GM15510 (cell line): ENCODE data around the gene SHC3.

Experiments
- POLR2A ChIP-seq: IDR thresholded peaks from 3 replicates; pipeline ENCODE4 v1.6.1; 2011; ENCODE audit warnings: borderline replicate concordance; ENCODE audit not compliant: insufficient read length; ENCODE audit errors: extremely low read depth

Gene SHC3

GRCh38 chr9:89044881-89045280, 133.7 kb downstream of the SHC3 start:
- no peak for TF ChIP-seq POLR2A

DNA sequence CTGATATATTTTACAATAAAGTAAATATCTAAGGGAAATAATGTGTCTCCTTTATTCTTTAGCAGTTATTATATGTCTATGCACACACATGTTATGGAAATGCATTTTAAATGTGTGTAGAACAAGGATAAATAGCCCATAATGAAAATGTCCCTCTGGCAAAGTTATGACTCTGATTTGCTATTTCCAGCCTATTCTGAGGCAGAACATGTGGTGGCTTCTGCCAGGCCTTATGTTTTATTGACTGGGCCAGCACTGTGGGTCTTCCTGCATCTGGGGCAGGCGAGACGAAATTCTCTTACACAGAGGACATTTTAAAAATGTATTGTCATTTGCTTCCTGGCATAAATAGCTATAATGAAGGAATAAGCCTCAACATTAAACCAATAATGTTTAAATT, 134.5 kb downstream of the SHC3 start:
- TF ChIP-seq POLR2A, result no peak

- no peak for TF ChIP-seq POLR2A
Observed at GRCh38 chr9:89042984-89043383, 135.6 kb downstream of the SHC3 start.

DNA sequence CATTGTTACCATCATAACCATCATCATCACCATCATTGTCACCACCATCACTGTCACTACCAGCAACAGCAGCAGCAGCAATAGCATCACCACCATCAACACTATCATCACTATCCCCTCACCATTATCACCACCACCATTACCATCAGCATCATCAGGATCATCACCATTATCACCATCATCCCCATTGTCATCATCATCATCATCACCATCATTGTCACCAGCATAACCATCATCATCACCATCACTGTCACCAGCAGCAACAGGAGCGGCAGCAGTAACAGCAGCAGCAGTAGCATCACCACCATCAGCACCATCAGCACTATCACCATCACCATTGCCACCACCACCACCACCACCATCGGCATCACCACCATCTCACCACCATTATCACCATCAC, 139.0 kb downstream of the SHC3 start:
- TF ChIP-seq POLR2A, result no peak

- no peak for TF ChIP-seq POLR2A
Observed at GRCh38 chr9:89039104-89039465, 139.5 kb downstream of the SHC3 start.

- TF ChIP-seq POLR2A, result no peak
Observed at GRCh38 chr9:89038382-89039103, 140.1 kb downstream of the SHC3 start.

DNA sequence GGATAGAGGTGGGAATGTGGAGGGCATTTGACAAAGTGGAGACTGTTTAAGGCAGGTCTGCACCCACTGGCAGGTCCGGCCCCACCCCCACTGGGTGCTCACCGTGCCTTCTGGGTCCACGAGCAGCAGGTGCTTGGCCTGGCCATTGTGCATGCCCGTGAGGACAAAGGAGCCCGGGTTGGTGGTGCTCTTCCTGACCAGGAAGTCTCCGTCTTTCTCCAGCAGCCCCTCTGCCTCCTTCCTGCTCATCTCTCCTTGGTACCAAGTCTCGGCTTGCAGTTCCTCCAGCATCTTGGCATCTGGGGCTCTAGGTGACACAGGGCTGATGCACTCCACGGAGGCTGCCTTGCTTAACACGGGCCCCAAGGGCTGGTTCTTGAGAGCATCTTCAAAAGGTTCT, 140.7 kb downstream of the SHC3 start:
- no peak for TF ChIP-seq POLR2A

DNA sequence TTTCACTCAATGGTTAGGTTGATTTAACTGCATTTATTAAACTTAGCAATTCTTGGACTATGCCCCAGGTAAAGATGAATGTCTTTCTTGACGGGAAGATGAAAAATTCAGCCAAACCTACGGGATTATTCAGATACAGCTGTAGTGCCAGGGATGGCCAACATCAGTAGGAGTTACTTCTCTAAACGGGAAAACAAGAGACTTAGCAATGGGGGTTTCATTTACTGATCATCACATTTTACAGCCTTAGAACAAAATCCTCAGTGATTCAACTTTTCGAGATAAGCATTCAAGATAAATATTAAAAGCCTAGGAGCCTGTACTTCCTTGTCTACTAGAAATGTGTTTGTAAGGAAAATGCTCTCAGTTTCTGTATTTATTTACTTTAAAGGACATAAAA, 141.3 kb downstream of the SHC3 start:
- no peak for TF ChIP-seq POLR2A

- no peak for TF ChIP-seq POLR2A
Observed at GRCh38 chr9:89036891-89037290, 141.7 kb downstream of the SHC3 start.

GRCh38 chr9:89036383-89036782, 142.2 kb downstream of the SHC3 start:
- no peak for TF ChIP-seq POLR2A

- no peak for TF ChIP-seq POLR2A
Observed at GRCh38 chr9:89032661-89033060, 146.0 kb downstream of the SHC3 start.

DNA sequence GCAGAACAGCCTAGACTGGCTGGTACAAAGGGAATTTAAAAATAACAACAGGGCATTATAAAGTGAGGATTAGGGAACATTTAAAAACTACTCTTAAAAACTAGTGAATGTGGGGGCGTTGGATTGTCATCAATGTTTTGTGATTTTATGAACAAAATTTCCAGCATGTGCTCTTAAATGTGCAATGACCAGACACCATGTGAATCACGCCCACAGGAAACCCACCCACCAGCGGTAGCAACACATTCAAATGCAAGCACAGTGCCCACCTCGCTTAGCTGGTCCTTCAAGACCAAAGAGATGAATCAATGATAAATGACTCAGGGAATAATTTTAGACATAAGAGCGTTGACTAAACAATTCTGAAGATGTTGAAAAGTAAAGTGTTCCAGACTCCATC, 146.4 kb downstream of the SHC3 start:
- TF ChIP-seq POLR2A, result no peak

- TF ChIP-seq POLR2A, result no peak
Observed at GRCh38 chr9:89029788-89030187, 148.8 kb downstream of the SHC3 start.

GRCh38 chr9:89026876-89027275, 151.7 kb downstream of the SHC3 start:
- no peak for TF ChIP-seq POLR2A

GRCh38 chr9:89025553-89025952, 153.1 kb downstream of the SHC3 start:
- no peak for TF ChIP-seq POLR2A

- no peak for TF ChIP-seq POLR2A
Observed at GRCh38 chr9:89024727-89025126, 153.9 kb downstream of the SHC3 start.

GRCh38 chr9:89023740-89024139, 154.9 kb downstream of the SHC3 start:
- TF ChIP-seq POLR2A, result no peak
